ENCODE measurements around the gene WASF2.
A peak's percentile ranks its signal among the peaks of the same experiment; 100 is the strongest.

The WASF2 gene

DNA sequence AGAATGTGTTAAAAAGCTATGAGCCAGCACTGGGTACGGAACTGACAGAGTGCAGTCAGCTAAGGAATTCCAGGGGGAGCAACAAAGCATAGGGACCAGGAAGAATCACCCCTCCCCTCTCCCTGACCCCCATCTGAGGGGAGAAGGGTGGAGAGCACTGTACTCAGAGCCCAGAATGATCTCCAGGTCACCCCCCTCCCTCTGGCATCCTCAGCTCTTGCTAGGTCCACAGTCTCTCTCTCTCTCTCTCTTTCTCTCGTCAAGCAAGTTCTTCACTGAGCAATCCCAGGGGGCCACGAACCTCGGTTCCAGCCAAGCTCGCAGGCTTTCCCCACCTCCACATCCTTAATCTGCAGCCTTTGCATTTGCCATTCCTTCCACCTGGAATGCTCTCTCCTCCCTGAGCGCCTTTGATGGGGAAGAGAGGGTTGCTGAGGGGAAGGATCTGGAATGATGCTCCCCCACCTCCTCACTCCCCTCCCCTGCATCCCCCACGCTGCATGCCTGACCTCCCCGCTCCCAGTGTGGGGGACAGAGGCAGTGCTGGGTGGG lies 6.7 kb upstream of the WASF2 start:
- 0 out of 2 replicates have a peak, but pooled peaks have one; percentile 19 for TF ChIP-seq TEAD4 (IDR thresholded peaks at IDR 0.05)
- no peak for TF ChIP-seq TAF1 (IDR thresholded peaks at IDR 0.05; ENCODE audit: low read depth)

DNA sequence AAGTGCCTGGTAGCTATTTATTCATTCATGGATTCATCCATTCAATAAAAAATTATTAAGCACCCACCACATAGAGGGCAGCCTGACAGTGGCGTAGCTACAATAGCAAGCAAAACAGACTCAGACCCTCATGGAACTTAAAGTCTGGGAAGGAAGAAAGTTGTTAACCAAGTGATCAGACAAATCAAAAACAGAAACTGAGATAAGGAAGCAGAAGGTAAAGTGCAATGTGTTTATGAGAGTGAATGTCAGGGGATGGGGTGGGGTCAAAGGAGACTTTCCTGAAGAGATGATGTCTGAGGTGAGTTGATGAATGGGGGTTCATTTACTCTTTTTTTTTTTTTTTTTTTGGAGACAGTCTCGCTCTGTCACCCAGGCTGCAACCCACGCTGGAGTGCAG lies 2.8 kb upstream of the WASF2 start:
- TF ChIP-seq NFIC (IDR thresholded peaks at IDR 0.05) (no peak), EP300 (IDR thresholded peaks at IDR 0.05; ENCODE audit: borderline replicate concordance) (no peak), EGR1 (IDR thresholded peaks at IDR 0.05) (no peak), FOXM1 (IDR thresholded peaks at IDR 0.05; ENCODE audit: borderline replicate concordance, low read depth) (no peak), TEAD4 (IDR thresholded peaks at IDR 0.05) (no peak)

DNA sequence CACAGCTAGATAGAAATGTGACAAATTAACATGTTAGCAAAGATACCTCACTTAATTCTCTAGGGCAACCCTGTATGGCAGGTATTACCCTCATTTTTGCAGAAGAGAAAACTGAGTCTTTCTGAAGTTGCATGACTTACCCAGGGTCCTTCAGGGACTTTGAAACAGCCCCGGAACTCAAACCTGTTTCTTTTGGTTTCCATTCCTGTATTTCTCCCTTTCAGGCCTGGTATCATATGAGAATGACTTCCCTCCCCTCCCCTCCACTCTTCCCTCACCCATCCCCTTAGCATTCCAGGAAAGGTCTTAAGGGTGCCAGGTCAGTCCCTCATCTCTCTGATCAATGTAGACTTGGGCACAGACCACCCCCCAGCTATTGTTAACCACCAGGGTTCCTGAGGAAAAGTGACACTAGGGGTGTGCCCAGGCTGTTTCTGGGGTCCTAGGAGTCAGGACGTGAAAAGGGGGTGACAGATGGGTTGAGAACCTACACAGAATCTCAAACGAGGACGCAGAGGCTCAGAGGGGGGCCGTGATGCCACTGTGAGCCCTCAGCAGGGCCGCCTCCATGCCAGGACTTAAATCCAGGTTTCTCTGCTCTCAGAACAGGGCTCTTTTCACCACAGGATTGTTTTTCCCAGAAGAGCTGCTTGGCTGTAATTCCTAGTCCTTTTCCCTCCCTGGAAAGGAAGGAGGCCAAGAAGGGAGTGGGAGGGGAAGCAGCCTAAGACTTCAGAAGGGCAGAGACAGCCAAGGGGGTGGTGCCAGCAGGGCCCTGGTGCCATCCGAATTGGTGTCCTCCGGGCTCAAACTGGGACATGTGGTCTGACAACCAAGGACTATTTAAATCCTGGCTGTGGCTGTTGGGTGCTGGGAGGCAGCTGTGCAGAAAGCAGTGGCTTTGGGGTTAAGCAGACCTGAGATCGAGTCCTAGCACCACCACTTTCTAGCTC lies 2.1 kb upstream of the WASF2 start:
- TF ChIP-seq YY1 (IDR thresholded peaks at IDR 0.05; ENCODE audit: low read depth): no peak
- TF ChIP-seq TEAD4 (IDR thresholded peaks at IDR 0.05): no peak
- TF ChIP-seq TCF12 (IDR thresholded peaks at IDR 0.05; ENCODE audit: low read depth): no peak
- TF ChIP-seq, protein P1, sequence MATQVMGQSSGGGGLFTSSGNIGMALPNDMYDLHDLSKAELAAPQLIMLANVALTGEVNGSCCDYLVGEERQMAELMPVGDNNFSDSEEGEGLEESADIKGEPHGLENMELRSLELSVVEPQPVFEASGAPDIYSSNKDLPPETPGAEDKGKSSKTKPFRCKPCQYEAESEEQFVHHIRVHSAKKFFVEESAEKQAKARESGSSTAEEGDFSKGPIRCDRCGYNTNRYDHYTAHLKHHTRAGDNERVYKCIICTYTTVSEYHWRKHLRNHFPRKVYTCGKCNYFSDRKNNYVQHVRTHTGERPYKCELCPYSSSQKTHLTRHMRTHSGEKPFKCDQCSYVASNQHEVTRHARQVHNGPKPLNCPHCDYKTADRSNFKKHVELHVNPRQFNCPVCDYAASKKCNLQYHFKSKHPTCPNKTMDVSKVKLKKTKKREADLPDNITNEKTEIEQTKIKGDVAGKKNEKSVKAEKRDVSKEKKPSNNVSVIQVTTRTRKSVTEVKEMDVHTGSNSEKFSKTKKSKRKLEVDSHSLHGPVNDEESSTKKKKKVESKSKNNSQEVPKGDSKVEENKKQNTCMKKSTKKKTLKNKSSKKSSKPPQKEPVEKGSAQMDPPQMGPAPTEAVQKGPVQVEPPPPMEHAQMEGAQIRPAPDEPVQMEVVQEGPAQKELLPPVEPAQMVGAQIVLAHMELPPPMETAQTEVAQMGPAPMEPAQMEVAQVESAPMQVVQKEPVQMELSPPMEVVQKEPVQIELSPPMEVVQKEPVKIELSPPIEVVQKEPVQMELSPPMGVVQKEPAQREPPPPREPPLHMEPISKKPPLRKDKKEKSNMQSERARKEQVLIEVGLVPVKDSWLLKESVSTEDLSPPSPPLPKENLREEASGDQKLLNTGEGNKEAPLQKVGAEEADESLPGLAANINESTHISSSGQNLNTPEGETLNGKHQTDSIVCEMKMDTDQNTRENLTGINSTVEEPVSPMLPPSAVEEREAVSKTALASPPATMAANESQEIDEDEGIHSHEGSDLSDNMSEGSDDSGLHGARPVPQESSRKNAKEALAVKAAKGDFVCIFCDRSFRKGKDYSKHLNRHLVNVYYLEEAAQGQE (IDR thresholded peaks at IDR 0.05; ENCODE audit: low read depth): no peak
- TF ChIP-seq, protein P2, sequence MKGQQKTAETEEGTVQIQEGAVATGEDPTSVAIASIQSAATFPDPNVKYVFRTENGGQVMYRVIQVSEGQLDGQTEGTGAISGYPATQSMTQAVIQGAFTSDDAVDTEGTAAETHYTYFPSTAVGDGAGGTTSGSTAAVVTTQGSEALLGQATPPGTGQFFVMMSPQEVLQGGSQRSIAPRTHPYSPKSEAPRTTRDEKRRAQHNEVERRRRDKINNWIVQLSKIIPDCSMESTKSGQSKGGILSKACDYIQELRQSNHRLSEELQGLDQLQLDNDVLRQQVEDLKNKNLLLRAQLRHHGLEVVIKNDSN (IDR thresholded peaks at IDR 0.05): no peak
- TF ChIP-seq NFIC (IDR thresholded peaks at IDR 0.05): no peak
- TF ChIP-seq EP300 (IDR thresholded peaks at IDR 0.05; ENCODE audit: borderline replicate concordance): no peak
- TF ChIP-seq RAD21 (IDR thresholded peaks at IDR 0.05; ENCODE audit: low read depth): no peak

DNA sequence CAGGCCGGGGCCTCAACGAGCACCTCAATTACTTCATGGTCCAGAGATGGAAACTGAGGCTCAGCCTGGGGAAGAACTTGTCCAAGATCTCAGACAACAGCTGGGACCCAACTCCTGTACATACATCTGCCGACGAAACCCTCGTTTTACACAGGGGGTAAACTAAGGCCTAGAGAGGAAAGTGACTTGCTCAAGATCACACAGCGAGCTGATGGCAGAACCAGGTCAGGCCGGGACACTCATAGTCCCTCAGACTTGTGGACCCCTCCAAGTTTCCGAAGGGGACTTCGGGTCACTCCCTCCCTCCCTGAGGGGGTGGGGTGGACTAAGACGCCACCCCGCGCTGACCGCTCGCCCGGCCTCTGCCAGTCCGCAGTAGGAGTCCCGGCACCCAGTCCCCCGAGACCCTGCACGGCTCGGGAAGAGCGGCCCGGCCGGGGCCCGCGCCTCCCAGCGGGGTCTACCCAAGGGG lies 430 bp downstream of the WASF2 start:
- TF ChIP-seq RAD21 (IDR thresholded peaks at IDR 0.05; ENCODE audit: low read depth) (no peak), NFIC (IDR thresholded peaks at IDR 0.05) (no peak), TEAD4 (IDR thresholded peaks at IDR 0.05) (no peak), YY1 (IDR thresholded peaks at IDR 0.05; ENCODE audit: low read depth) (no peak), EGR1 (IDR thresholded peaks at IDR 0.05) (no peak), ZBTB7A (IDR thresholded peaks at IDR 0.05; ENCODE audit: low read depth) (no peak), TAF1 (IDR thresholded peaks at IDR 0.05; ENCODE audit: low read depth) (no peak), EP300 (IDR thresholded peaks at IDR 0.05; ENCODE audit: borderline replicate concordance) (no peak), CREB1 (IDR thresholded peaks at IDR 0.05; ENCODE audit: low read depth) (no peak), CEBPB (IDR thresholded peaks at IDR 0.05) (no peak), TCF12 (IDR thresholded peaks at IDR 0.05; ENCODE audit: low read depth) (no peak), FOXM1 (IDR thresholded peaks at IDR 0.05; ENCODE audit: borderline replicate concordance, low read depth) (no peak)
- TF ChIP-seq, protein P3, sequence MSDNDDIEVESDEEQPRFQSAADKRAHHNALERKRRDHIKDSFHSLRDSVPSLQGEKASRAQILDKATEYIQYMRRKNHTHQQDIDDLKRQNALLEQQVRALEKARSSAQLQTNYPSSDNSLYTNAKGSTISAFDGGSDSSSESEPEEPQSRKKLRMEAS (IDR thresholded peaks at IDR 0.05): no peak; the same call in 1 of the 2 replicates
- TF ChIP-seq, protein P1 (IDR thresholded peaks at IDR 0.05; ENCODE audit: low read depth): no peak
- TF ChIP-seq, protein P2 (IDR thresholded peaks at IDR 0.05): no peak

DNA sequence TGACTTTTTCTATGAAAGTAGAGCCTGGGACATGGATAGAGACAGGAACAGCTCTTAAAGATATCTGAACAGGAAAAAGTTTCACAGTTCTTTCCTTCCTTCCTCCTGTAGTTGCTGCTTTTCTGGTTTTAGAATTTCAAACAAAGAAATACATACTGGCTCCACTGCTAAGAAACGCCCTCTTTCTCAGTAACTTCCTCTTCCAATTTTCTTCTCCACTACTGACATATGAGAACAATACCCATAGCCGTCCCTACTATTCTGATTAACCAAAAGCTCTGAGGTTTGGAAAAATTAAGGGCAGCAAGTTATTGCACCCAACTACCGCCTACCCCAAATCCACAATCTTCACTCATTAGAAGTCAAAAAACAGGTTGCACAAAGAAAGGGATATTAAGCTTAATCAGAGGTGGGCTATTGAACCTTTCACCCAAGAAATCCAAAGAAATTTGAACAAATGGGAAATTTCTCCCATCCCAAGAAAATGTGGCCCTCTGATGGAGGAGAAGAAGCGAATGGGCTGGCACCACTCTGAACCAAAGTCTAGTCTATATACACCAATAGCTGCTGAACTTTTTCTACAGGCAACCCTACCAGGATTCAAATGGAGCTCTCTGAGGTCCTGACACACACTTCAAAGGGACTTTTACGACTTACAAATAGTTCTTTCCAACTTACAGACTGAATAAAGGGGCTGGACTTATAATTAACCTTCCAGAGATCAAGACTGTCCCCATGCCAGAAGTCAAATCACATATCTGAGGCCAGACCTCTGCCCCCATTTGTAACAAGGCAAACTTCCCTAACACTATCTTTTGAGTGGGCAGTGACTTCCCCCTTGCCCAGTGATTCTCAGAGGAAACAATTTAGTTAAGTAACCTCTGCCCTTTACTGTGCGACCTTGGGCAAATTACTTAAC lies 1.7 kb downstream of the WASF2 start:
- TF ChIP-seq FOXM1 (IDR thresholded peaks at IDR 0.05; ENCODE audit: borderline replicate concordance, low read depth): no peak
- TF ChIP-seq NFIC (IDR thresholded peaks at IDR 0.05): no peak
- TF ChIP-seq, protein P1 (IDR thresholded peaks at IDR 0.05; ENCODE audit: low read depth): peak; percentile 65

Data from Ishikawa (cell line).